HS-27A (cell line): ENCODE measurements around the gene HSP90AB1.

Experiments
- DNase-seq: peaks from one replicate; pipeline ENCODE4 v3.0.0-alpha.2; 2012; ENCODE audit warnings: low read depth, missing footprints

Gene HSP90AB1

GRCh38 chr6:44269178-44269920, 22.4 kb downstream of the HSP90AB1 start:
- no peak for DNase-seq

GRCh38 chr6:44269921-44270525, 23.1 kb downstream of the HSP90AB1 start, which contains the start of gene TMEM151B:
TSS of gene TMEM151B (plus strand) at chr6:44270450. CDS start at chr6:44270743, 293 bp downstream.
- no peak for DNase-seq

GRCh38 chr6:44270526-44271405, 23.9 kb downstream of the HSP90AB1 start:
- no peak for DNase-seq

- no peak for DNase-seq
Measured at GRCh38 chr6:44271406-44271723, 24.5 kb downstream of the HSP90AB1 start.

- DNase-seq = no peak
Measured at GRCh38 chr6:44271914-44272313, 25.0 kb downstream of the HSP90AB1 start.

- DNase-seq = no peak
Measured at GRCh38 chr6:44272529-44272928, 25.6 kb downstream of the HSP90AB1 start.

GRCh38 chr6:44272999-44273566, 26.2 kb downstream of the HSP90AB1 start:
- no peak for DNase-seq

GRCh38 chr6:44273617-44274016, 26.7 kb downstream of the HSP90AB1 start:
- no peak for DNase-seq

GRCh38 chr6:44275271-44275748, 28.4 kb downstream of the HSP90AB1 start:
- no peak for DNase-seq

- no peak for DNase-seq
Measured at GRCh38 chr6:44275749-44276648, 29.1 kb downstream of the HSP90AB1 start.

GRCh38 chr6:44276667-44277640, 30.1 kb downstream of the HSP90AB1 start:
- DNase-seq = no peak

GRCh38 chr6:44277763-44278162, 30.9 kb downstream of the HSP90AB1 start:
- no peak for DNase-seq

GRCh38 chr6:44278315-44278714, 31.4 kb downstream of the HSP90AB1 start:
- DNase-seq = no peak

GRCh38 chr6:44278774-44279697, 32.1 kb downstream of the HSP90AB1 start:
- no peak for DNase-seq

- DNase-seq = no peak
Measured at GRCh38 chr6:44284121-44284520, 37.2 kb downstream of the HSP90AB1 start.

- no peak for DNase-seq
Measured at GRCh38 chr6:44284867-44285266, 38.0 kb downstream of the HSP90AB1 start.

- DNase-seq = no peak
Measured at GRCh38 chr6:44285552-44286284, 38.8 kb downstream of the HSP90AB1 start.

GRCh38 chr6:44286285-44286565, 39.3 kb downstream of the HSP90AB1 start:
- DNase-seq = no peak
